K562 (cell line): Measurements from ENCODE around the gene CSTPP1. TPM values are rescaled to one million over a fixed set of nuclear protein-coding genes. Genes with fewer than 3 reads are reported as not detected.
A peak's percentile ranks its signal among the peaks of the same experiment; 100 is the strongest.

Experiments
- CHD4 ChIP-seq: fragments of 200-600 bp; sonication (generic); IDR thresholded peaks from 3 replicates; pipeline ENCODE4 v1.6.1; 2012; ENCODE audit warnings: low read depth, mild to moderate bottlenecking, mixed read lengths, low read length, inconsistent platforms; ENCODE audit not compliant: insufficient read depth, insufficient replicate concordance, poor library complexity, severe bottlenecking
- DDX20 ChIP-seq: fragments of 450-650 bp; IDR thresholded peaks from 2 replicates; pipeline ENCODE4 v1.6.1; 2016; ENCODE audit warnings: missing genetic modification characterization, low read depth, mild to moderate bottlenecking, missing compliant biosample characterization, moderate library complexity
- HNRNPH1 ChIP-seq: fragments of 200-400 bp; formaldehyde crosslinking; optimal IDR thresholded peaks from 2 replicates; pipeline ENCODE3; 2017; ENCODE audit warnings: low read depth, mild to moderate bottlenecking, low read length, moderate library complexity
- IRF1 ChIP-seq: sonication (generic); formaldehyde crosslinking; IDR thresholded peaks from 2 replicates; pipeline ENCODE4 v1.8.0; 2022; ENCODE audit warnings: missing genetic modification reagents, mild to moderate bottlenecking, borderline replicate concordance
- MAFG ChIP-seq: fragments of 450-650 bp; conservative IDR thresholded peaks from 2 replicates; pipeline ENCODE4 v1.6.1; 2016; ENCODE audit warnings: missing genetic modification characterization, missing compliant biosample characterization
- MCM3 ChIP-seq: fragments of 450-650 bp; IDR thresholded peaks from 2 replicates; pipeline ENCODE4 v1.6.1; 2016
- MLX ChIP-seq, 2 experiments: fragments of 450-650 bp in 1 of 2; sonication (generic) in 1 of 2; formaldehyde crosslinking; conservative IDR thresholded peaks; 2 replicates each; pipeline versions ENCODE4 v1.4.0 to v1.8.1; 2020 to 2022; ENCODE audit warnings: mild to moderate bottlenecking in 1 of 2, missing genetic modification reagents in 1 of 2
- NFYB ChIP-seq: IDR thresholded peaks from 2 replicates; pipeline ENCODE4 v1.6.1; 2011; ENCODE audit warnings: mild to moderate bottlenecking, moderate library complexity; ENCODE audit not compliant: insufficient read length; ENCODE audit errors: extremely low read depth
- STAG1 ChIP-seq: sonication (generic); formaldehyde crosslinking; IDR thresholded peaks from 2 replicates; pipeline ENCODE4 v1.5.0; 2020; ENCODE audit warnings: missing genetic modification reagents, borderline replicate concordance
- TBP ChIP-seq: optimal IDR thresholded peaks from 2 replicates; pipeline ENCODE3; 2011; ENCODE audit warnings: low read depth, low read length, improper control_type of control experiment
- ZBTB49 ChIP-seq: sonication (generic); formaldehyde crosslinking; IDR thresholded peaks from 2 replicates; pipeline ENCODE4 v1.8.0; 2022; ENCODE audit warnings: missing genetic modification reagents, mild to moderate bottlenecking, borderline replicate concordance
- polyA plus RNA-seq, 8 experiments: library from polyadenylated mRNA; depleted of rRNA in 4 of 8; stranded (reverse) in 5 of 8; unstranded in 3 of 8; fragments of >200 nt; fragmentation: Nextera tagmentation in 2 of 8; fragmentation: Illumina TruSeq in 1 of 8; extraction: Ambion mirVana in 2 of 8; extraction: Trizol in 1 of 8; gene quantifications; 2 replicates each; pipeline versions ENCODE4 v1.2.1 to v1.2.3, GENCODE V29; 2011 to 2014; ENCODE audit warnings: inconsistent platforms in 1 of 8, missing spikeins in 1 of 8
- total RNA-seq, 7 experiments: library from RNA; depleted of rRNA in 6 of 7; stranded (reverse); fragments of >200 nt in 6 of 7; fragmentation: Illumina TruSeq in 2 of 7; extraction: Trizol in 2 of 7; gene quantifications; 2 replicates each; pipeline versions ENCODE4 v1.2.1 to v1.2.3, GENCODE V29; 2011 to 2021; ENCODE audit warnings: low replicate concordance in 1 of 7

CSTPP1 gene
- total and polyA plus RNA-seq, 9 of the 15 experiments (the other 6 are each of a cell fraction or from before 2014, with no cell fraction given): 6.5 to 17.8 (median 9.2) TPM

- TF ChIP-seq TBP (no peak), CHD4 (no peak), HNRNPH1 (no peak), IRF1 (CRISPR knock-in tag) (no peak), NFYB (no peak), MAFG (tag) (peak; percentile 97), STAG1 (no peak), MLX (CRISPR knock-in tag; conservative IDR thresholded peaks at IDR 0.05) (no peak), ZBTB49 (no peak), DDX20 (no peak), MCM3 (no peak)
- TF ChIP-seq, all 486 proteins: peak for 8
Measured at GRCh38 chr11:46963844-46964243, 27.3 kb downstream of the CSTPP1 start (continued).
